Retinal pigment epithelial cell (primary cell): ENCODE data around the gene HSD17B10.

Experiments
- DNase-seq: peaks from one replicate; pipeline ENCODE4 v3.0.0-alpha.2; 2010; ENCODE audit warnings: low read depth
- H3K4me3 ChIP-seq: 2 replicates; pipeline ENCODE4 v1.5.1; 2011; ENCODE audit warnings: mild to moderate bottlenecking, low read length, control low read depth, moderate library complexity
- TF ChIP-seq, protein P1 (sequence below): conservative IDR thresholded peaks from 2 replicates; pipeline ENCODE4 v1.5.1; 2011; ENCODE audit warnings: low read depth, low read length, control low read depth, inconsistent platforms

Gene HSD17B10

DNA sequence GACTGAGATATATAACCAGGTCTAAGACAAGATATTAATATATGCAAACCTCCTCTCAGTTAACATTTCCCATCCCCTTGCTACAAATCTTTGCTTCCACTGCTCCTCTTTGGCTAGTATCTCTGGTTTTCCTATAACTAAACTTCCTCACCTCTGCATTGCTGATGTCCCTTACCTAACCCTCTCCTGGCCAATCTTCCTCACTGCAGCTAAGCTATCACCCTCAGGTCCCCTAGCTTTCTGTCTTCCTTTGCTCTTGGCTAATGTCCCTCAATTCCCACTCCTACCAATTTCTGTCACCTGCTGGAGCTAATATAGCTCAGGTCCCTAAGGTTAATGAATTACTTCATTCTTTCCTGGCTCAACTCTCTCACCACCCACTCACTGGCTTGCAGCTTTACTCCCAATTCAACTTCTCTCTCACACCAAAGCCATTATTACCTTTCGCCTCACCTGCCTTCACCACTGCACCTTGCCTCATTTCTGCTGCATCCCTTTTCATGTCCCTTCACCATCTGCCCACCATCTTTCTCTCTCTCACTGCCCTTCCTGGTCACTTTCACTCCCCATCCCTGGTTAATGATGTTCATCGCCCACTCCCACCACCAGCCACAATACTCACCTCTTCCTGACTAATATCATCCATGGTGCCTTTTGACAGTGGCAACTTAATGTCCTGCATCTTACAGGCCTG, 38.4 kb downstream of the HSD17B10 start:
- no peak overlapping the region for H3K4me3 ChIP-seq
- TF ChIP-seq, protein P1, sequence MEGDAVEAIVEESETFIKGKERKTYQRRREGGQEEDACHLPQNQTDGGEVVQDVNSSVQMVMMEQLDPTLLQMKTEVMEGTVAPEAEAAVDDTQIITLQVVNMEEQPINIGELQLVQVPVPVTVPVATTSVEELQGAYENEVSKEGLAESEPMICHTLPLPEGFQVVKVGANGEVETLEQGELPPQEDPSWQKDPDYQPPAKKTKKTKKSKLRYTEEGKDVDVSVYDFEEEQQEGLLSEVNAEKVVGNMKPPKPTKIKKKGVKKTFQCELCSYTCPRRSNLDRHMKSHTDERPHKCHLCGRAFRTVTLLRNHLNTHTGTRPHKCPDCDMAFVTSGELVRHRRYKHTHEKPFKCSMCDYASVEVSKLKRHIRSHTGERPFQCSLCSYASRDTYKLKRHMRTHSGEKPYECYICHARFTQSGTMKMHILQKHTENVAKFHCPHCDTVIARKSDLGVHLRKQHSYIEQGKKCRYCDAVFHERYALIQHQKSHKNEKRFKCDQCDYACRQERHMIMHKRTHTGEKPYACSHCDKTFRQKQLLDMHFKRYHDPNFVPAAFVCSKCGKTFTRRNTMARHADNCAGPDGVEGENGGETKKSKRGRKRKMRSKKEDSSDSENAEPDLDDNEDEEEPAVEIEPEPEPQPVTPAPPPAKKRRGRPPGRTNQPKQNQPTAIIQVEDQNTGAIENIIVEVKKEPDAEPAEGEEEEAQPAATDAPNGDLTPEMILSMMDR: peak; percentile 12
- no peak for DNase-seq

DNA sequence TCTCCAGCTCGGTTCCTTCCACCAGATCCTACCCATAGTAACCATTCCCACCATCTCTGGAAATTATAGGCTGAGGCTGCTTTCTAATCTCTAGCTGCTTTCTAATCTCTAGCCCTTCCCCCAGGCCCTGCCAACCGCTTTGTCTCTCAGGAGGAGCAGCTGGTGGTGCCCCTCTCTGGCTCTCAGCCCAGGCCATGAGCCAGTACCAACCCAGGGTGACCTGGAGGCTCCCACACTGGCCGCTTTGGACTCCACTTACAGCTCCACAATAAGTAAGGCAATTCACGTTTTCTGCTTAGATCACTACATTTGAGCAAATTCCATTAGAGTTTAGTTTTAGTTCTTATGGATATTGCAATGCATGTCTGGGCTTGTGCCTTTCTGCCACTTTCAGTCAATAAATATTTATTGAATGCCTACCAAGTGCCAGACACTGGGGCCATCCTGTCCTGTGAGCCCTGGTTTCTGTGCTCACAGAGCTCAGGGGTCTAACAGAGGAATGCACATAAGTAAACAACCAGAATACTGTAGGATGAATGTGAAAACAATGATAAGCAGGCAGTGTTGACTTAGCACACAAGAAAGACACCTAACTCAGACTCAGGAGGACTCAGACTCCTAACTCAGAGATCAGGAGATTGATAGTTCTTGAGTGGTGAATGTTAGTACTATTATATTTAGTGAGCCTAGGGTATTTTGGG, 50.6 kb downstream of the HSD17B10 start:
- no peak for DNase-seq
- TF ChIP-seq, protein P1: no peak
- no peak overlapping the region for H3K4me3 ChIP-seq
